ENCODE results near the gene MUC21.

Gene MUC21

DNA sequence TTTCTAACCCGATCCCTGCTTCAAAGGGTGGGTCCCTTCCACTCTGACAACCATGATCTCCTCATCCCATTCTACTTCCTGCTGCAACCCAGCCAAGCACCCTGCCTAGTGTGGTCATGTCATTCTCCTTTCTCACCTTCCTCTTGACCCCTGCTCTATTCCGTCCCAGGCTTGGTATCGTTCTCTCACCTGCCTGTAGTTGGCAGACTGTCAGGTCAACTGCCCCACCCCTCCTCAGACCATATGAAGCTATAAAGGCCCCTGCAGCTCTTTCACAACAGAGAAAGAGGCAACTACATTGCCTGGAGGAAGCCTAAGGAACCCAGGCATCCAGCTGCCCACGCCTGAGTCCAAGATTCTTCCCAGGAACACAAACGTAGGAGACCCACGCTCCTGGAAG, at the start of gene MUC21:
TSS of gene MUC21 (plus strand) at position 280 of the 400 bp plus-strand sequence. CDS start 241 bp downstream, outside the sequence.
- DNase-seq (ENCODE audit: low spot score): no peak

DNA sequence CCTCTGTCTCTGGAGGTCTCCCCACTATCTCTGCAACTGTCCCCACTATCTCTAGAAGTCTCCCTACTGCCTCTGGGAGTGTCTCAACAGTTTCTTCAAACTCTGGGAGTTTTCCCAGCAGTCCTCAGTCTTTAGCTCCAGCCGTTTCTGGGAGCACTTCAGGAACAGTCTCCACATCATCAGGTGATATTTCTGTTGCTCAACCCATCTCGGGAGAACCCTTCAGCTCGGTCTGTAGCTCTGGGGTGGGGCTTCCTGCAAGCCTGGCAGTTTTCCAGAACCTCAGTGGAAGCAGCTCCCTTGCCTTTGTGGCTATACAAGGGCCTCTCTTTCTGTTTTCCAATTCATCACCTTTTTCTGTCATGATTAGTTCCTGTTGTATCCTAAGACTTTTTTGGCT, 48.5 kb upstream of the MUC21 start:
- DNase-seq (ENCODE audit: low spot score): no peak

DNA sequence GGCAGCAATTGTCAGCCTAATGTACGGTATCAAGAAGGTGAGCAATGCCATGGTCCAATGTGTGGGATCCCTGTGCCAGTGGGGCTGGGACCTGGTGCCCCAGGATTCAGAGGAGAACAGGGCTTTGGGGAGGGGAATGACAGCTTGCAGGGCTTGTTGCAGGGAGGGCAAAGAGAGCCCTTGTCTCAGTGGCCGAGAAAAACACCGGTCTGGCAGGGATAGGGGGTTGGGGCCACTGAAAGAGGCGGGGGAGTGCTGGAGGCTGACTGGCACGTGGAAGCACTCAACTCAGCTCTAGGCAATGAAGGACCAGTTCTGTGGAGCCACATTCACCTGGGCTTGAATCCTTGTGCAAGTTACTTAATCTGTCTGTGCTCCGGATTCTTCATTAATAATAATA, 46.3 kb upstream of the MUC21 start:
- DNase-seq (ENCODE audit: low spot score): no peak

DNA sequence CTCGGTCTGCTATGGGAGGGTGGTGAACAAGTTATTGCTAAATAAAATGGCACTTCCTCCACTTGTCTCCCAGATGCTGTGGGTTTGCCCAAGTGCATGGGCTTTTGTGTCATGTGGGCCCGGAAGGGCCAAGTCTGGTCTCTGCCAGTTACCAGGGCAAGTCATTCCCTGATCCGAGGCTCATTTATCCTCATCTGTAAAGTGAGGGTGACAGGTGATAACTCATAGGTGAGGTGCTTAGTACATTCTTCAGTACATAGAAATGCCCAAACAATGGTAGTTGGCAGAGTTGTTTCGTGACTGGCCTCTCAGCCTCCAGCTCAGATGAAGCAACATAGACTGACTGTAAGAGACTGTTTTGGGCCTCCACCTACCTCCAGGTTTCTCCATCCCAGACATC, 44.8 kb upstream of the MUC21 start:
- no peak for DNase-seq (ENCODE audit: low spot score)

DNA sequence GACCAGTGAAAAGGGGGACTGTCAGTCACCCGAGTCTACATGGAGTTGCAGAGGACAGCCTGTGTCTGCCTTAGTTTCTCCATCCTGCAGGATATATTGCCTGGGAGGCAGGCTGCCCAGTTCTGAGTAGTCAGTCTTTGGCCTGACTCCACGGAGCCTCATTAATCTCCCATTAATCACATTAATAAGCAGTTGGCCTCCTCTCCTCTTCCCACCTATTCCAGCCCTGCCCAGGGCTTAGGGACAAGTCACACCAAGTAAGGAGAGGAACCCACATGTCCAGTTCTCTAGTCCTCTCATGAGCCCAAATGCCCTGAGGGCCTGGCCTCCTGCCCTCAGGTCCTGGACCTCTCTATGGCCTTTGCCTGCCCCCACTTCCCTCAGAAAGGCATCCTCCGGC, 44.0 kb upstream of the MUC21 start:
- DNase-seq (ENCODE audit: low spot score): no peak

DNA sequence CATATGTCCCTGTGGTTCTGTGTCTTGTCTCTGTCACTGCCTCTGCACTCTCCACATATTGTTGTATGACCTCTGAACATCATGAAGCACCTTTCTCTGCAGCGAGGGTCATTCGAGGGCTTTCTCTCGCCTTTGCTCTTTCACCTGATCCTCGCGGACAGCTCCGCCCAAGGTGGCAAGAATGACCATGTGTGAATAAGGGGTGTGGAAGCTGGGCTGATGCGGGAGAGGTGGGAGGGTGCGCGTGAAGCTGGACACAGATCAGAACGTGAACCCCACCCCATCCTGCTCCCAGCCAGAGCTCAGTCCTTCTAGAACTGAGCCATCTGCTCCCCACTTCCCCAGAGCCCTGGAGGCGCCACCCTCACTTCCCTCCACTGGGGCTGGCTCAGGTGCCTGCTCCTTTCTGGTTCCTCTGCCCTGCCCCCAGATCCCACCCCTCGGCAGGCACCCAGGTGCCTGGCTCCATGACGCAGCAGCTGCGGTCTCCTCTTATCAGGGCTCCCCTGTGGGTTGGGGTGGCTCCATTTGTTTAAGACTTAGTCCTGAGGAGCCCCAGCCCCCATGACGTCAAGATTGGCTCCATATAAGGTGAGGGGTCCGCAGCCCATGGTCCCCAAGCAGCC, 43.0 kb upstream of the MUC21 start, which contains the start of gene MUCL3:
TSS of gene MUCL3 (plus strand) at position 613 of the 626 bp plus-strand sequence. CDS start 27 bp downstream, outside the sequence.
- no peak for DNase-seq (ENCODE audit: low spot score)

DNA sequence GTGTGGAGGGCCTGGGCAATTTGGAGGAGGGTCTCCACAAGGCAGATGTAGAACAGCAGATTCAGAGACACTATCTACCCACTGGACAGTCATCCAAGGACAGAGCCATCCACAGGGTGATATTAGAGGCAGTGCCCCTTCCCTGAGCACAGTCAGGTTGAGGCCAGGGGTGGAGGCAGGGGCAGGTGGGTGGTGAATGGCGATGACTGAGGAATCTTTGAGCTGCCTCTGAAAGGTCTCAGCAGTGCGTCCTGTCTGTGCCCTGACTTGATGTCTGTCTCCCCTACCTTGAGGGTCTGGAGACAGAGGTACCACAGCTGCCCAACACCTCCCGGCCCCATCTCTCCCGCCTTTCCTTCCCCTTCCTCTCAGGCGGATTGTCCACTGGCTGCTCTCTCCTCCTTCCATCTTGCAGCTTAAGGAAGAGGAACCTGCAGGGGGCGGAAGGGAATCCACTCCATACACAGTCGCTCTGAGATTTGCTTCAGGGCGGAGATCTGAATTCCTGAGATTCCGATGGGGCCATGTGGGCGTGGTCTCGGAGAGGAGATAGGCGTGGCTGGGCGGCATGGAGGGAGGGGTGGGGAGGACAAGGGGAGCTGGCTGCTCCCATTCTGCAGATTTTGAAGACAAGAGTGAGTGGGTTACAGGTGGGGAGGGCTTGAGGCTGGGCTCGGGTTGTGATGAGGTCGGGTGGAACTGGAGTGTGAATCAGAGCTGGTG, 41.0 kb upstream of the MUC21 start:
- no peak for DNase-seq (ENCODE audit: low spot score)

DNA sequence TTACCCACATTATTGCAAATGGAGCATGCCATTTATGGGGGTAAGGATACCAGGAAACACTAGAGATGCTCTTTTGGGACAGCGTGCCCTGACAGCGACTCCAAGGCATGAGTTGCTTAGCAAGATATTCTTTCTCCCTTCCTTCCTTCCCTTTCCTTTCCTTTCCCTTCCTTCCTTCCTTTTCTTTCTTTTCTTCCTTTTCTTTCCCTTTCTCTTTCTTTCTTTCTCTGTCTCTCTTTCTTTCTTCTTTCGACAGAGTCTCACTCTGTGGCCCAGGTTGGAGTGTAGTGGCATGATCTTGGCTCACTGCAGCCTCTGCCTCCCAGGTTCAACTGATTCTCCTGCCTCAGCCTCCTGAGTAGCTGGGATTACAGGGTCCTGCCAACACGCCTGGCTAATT, 39.5 kb upstream of the MUC21 start:
- no peak for DNase-seq (ENCODE audit: low spot score)

DNA sequence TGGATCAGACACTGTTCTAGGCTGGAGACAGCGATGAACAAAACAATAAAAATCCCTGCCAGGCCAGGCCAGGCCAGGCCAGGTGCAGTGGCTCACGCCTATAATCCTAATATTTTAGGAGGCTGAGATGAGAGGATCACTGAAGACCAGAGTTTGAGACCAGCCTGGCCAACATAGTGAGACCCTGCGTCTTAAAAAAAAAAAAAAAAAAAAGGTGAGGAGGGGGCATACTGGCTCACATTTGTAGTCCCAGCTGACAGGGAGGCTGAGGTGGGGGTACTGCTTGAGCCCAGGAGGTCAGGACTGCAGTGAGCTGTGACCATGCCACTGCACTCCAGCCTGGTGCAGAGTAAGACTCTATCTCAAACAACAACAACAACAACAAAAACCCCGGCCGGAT, 38.2 kb upstream of the MUC21 start:
- DNase-seq (ENCODE audit: low spot score): no peak

DNA sequence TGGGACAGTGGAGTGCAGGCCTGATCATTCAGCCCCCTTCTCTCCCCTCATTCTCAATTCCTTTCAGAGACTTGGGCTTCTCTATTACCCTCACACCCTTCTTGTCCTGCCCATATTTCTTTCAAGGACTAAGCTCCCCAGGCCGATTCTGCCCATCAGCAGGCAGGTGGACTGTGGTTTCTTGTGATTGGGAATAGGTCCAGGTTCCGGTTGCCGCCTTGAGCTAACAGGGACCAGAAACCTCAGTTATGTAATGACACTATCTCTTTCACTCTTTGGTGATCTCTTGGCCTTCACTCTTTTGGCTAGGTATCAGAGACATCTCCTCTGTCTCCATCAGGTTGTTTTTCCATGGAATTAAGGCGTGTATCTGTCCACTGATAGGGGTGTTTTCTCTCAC, 36.3 kb upstream of the MUC21 start:
- no peak for DNase-seq (ENCODE audit: low spot score)

DNA sequence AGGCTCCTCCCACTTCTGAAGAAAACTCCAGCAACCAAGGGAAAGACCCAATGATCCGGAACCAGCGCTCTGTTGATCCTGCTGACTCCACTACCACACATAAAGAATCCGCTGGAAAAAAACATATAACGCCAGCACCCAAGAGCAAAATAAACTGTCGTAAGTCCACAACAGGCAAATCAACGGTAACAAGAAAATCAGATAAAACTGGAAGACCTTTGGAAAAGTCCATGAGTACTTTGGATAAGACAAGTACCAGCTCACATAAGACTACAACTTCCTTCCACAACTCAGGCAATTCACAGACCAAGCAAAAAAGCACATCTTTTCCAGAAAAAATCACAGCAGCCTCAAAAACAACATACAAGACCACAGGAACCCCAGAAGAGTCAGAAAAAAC, 34.7 kb upstream of the MUC21 start:
- no peak for DNase-seq (ENCODE audit: low spot score)

DNA sequence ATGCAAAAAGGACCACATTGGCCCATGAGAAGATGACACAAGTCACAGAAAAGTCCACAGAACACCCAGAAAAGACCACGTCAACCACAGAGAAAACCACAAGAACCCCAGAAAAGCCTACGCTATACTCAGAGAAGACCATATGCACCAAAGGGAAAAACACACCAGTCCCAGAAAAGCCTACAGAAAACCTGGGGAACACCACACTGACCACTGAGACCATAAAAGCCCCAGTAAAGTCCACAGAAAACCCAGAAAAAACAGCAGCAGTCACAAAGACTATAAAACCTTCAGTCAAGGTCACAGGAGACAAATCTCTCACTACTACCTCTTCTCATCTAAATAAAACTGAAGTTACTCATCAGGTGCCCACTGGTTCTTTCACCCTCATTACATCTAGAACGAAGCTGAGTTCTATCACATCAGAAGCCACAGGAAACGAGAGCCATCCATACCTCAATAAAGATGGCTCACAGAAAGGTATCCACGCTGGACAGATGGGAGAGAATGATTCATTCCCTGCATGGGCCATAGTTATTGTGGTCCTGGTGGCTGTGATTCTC, 31.5 kb upstream of the MUC21 start:
- DNase-seq (ENCODE audit: low spot score): no peak

DNA sequence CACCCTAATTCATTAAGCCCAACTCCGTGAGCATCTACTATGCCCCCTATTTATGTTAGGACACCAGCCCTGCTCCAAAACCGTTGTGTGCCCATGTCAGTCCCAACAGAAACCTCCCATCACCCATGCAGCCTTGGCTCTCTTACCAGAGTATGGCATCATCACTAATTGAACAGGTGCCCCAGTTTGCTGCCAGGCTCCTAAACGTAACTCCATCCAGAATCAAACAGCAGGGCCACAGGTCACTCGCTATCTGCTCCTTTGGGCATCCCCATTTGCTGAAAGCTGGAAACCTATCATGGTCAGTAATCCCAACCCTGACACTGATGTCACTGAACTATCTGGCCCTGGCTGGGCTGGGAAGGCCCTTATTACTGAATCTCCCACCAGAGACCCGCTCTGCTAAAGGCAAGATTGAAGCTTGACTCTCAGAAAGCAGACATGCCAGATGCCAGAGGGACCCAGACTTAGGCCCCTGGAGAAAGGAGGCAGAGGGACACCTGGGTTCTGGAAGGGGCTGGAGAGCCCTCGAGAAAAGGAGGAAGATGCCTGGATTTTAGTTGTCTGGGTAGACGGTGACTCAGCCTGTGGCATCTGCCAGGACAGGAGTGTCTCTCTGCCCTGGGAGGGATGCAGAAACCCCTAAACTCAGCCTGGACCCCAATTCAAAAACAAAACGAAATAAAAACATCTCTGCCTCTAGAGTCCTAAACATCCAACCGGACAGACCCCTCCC, 28.7 kb upstream of the MUC21 start:
- DNase-seq (ENCODE audit: low spot score): no peak

DNA sequence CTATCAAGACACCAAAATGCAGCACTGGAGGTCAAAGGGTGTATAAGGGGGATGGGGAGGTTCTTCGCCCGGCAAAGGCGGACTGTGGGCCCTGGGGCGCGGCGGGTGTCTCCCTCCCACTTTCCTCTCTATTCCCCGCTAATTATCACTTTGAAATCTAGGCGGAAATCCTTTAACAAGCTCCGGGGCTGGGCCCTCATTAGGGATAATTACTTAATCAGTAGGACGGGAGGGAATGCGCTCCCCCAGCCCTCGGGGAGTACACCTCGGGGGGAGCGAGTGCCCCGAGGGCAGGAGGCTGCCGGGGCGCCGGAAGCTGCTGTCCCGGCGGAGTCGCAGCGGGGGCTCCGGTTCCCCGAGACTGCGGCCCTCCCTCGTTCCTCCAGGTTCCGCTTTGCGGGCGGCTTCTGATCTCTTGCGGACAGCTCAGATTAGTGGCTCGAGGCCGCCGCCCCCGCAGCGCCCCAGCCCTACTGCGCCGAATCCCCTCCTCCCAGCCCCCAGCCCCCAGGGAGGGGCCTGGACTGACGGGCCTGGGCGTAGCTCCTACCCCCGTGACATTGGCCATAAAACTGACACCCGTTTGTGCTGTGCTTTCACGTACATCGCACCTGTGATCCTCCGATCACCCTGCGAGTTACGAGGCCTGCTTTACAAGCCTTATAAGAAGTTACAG, 28.0 kb upstream of the MUC21 start:
- DNase-seq (ENCODE audit: low spot score): no peak

DNA sequence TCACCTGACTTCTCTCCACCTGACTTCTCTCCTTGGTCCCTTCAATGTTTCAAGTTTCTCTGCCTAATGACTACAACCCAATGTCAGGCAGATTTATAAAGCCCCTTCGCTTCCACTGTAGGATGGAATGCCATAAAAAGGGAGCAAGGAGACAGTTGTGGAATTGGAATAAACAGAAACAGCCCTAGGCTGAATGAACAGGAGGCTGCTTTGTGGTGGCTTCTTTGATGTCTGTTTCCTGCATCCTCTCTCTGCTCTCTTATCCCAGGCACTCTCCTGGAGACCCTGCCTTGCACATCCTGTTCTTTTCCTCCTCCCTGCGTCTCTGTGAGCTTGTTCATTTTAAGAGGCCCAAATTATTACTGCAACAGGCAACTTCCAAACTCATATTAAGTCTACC, 25.8 kb upstream of the MUC21 start:
- DNase-seq (ENCODE audit: low spot score): no peak

DNA sequence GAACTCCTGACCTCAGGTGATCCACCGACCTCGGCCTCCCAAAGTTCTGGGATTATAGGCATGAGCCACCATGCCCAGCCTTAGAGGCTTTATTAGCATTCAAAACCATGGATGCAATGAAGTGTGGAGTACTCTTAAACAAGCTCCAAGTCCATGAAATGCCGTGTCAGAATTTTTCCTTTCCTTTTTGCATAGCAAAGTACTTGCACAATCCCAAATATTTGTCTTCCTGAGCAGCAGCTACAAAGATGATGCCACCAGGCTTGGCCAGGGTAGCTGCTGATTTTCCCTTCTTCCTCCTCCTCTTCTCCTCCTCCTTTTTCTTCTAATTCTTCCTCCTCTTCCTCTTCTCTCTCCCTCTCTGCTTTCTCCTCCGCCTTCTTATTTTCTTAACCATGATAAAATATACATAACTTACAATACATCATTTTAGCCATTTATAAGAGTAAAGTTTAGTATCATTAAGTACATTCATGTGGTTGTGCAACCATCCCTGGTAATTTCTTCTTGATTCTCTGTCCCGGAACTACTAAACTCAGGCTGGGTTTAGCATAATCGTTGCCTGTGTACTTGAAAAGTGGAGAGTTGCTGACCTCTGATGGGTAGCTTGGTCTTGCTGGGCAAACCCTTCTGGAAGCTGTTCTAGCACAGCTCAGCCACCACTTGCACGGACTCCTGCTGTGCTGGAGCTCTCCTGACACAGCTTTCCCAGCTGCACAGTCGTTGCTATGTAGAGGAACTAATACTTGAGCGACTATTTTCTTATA, 22.4 kb upstream of the MUC21 start:
- DNase-seq (ENCODE audit: low spot score): no peak

DNA sequence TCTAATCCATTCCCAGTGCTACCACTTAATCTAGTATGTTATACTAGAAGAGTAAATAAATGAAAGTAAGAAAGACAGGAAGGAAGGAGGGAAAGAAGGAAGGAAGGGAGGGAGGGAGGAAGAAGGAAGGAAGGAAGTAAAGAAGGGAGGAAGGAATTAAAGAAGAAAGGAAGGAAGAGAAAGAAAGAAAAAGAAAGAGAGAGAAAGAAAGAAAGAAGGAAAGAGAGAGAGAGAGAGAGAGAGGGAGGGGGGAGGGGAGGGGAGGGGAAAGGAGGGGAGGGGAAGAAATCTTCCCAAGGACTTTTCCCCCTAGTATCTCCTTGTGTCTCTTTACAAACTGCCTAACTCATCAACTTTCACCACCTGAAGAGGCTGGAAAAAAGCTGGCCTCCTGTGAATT, 20.8 kb upstream of the MUC21 start:
- DNase-seq (ENCODE audit: low spot score): no peak

DNA sequence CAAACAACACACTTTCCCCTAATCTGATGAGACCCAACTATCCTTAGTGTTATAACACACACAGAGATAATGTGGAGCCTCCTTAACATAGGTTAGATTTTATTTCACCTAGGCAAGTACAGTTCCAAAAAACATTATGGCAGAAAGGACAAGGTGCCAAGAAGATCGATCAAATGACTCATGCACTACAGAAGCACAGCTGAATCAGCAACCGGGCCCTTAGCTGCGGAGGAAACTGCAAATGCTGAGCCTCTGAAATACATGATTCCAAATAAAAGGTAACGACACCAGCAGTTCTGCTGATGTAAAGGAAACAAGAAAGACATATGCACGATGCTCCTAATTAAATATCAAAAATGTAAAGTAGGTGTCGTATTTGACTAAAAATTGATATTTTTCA, 19.9 kb upstream of the MUC21 start:
- no peak for DNase-seq (ENCODE audit: low spot score)

DNA sequence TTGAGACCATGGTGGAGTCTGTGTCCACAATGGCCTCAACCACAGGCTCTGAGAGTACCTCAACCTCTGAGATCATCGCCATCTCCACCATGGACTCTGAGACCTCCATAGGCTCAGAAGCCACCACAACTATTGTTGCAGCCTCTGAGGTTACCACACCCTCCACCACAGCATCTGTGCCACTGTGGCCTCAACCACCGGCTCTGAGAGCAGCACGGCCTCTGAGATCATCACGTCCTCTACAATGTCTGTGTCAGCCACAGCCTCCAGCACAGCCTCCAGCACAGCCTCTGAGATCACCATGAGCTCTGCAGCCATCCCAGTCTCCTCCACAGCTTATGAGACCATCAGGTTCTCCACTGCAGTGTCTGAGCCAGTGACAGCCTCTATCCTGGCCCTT, 19.4 kb upstream of the MUC21 start:
- no peak for DNase-seq (ENCODE audit: low spot score)

DNA sequence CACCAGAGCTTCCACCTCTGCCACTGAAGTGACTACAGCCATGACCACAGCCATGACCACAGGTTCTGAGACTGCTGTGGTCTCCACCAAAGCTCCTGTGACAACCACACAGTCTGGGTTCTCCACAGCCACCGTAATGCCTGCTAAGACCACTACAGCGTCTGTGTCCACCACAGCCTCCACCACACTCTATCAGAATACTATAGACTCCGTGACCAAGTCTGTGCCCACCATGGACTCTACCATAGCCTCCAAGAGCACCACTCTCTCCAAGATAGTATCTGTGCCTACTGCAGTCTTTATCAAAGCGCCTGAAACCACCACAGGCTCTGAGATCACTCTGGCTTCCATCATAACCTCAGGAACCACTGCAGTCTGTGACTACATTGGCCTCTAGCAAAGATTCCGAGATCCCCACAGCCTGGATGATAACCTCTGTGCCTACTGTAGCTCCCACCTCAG, 18.3 kb upstream of the MUC21 start:
- no peak for DNase-seq (ENCODE audit: low spot score)

DNA sequence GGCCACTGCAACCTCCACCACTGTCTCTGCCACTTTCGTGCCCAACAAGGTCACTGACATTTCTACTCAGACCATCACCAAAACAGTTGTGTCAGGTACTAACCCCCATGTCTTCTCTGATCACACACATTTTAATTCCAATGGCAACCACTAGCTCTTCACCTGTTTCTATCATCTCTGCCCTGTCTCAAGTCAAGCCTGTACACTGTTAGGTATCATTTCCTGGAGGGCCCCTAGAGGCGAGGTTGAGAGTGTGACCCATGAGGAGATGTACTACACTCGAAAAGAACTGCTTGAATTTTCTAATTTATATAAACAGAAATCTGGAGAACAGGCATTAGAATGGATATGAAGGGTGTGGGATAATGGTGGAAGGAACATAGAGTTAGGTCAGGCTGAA, 17.4 kb upstream of the MUC21 start:
- peak; percentile 17 for DNase-seq (ENCODE audit: low spot score)
